SH-SY5Y (cell line): Measurements from ENCODE around the gene FGD4.

ENCODE experiments used
- GATA2 ChIP-seq: IDR thresholded peaks from 2 replicates; pipeline ENCODE4 v1.6.1; 2011; ENCODE audit warnings: mild to moderate bottlenecking, low read depth, low read length
- GATA3 ChIP-seq: IDR thresholded peaks from 2 replicates; pipeline ENCODE4 v1.6.1; 2011; ENCODE audit warnings: low read depth, mild to moderate bottlenecking, low read length, moderate library complexity

Gene FGD4

GRCh38 chr12:32457251-32458025 lies 58.1 kb downstream of the FGD4 start:
- no peak for TF ChIP-seq GATA3
- no peak for TF ChIP-seq GATA2

GRCh38 chr12:32460638-32461037 lies 61.3 kb downstream of the FGD4 start:
- no peak for TF ChIP-seq GATA3
- no peak for TF ChIP-seq GATA2

- TF ChIP-seq GATA2, result no peak
- TF ChIP-seq GATA3, result no peak
Observed at GRCh38 chr12:32462908-32463307, 63.5 kb downstream of the FGD4 start.

DNA sequence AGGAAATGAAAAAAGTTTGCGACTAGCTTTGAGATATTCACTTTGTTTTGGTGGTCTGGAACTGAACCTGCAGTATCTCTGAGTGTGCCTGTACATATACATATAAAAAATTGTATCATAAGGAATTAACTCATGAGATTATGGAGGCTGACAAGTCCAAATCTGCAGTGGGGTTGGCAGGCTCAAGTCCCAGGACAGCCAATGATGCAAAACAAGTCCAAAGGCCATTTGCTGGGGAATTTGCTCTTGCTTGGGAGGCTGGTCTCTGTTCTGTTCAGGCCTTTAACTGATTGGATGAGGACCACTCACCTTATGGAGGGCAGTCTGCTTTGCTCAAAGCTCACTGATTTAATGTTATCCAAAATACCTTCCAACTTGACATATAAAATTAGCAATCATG lies 66.8 kb downstream of the FGD4 start:
- TF ChIP-seq GATA3 (no peak), GATA2 (no peak)

- TF ChIP-seq GATA2, result no peak
- TF ChIP-seq GATA3, result no peak
Observed at GRCh38 chr12:32466986-32467711, 67.8 kb downstream of the FGD4 start.

GRCh38 chr12:32467959-32468863 lies 68.9 kb downstream of the FGD4 start:
- TF ChIP-seq GATA3, result no peak
- TF ChIP-seq GATA2, result no peak

GRCh38 chr12:32470936-32471470 lies 71.6 kb downstream of the FGD4 start:
- TF ChIP-seq GATA3 (no peak), GATA2 (no peak)

DNA sequence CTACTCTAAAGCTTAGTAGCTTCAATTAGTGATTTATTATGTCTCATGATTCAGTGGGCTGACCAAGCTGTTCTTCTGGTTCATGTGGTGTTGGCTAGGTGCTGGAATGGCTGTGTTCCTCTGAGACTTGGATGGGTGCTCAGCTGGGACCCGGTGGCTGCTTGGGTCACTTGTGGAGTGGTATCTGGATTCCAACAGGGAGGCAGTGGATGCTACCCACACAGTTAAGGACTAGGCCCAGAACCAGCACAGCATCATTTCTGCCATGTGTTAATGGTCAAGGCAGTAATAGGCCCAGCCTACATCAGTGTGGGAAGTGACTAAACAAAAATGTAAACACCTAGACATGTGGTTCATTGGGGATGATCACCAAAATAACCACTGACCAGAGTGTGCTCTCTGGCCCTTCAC lies 72.2 kb downstream of the FGD4 start:
- TF ChIP-seq GATA2, result no peak
- no peak for TF ChIP-seq GATA3

- TF ChIP-seq GATA2, result no peak
- no peak for TF ChIP-seq GATA3
Observed at GRCh38 chr12:32475724-32476123, 76.4 kb downstream of the FGD4 start.

- no peak for TF ChIP-seq GATA2
- no peak for TF ChIP-seq GATA3
Observed at GRCh38 chr12:32476446-32476845, 77.1 kb downstream of the FGD4 start.

- TF ChIP-seq GATA2 (no peak), GATA3 (no peak)
Observed at GRCh38 chr12:32477714-32478113, 78.4 kb downstream of the FGD4 start.

- TF ChIP-seq GATA2, result no peak
- TF ChIP-seq GATA3, result no peak
Observed at GRCh38 chr12:32478166-32478565, 78.8 kb downstream of the FGD4 start.

DNA sequence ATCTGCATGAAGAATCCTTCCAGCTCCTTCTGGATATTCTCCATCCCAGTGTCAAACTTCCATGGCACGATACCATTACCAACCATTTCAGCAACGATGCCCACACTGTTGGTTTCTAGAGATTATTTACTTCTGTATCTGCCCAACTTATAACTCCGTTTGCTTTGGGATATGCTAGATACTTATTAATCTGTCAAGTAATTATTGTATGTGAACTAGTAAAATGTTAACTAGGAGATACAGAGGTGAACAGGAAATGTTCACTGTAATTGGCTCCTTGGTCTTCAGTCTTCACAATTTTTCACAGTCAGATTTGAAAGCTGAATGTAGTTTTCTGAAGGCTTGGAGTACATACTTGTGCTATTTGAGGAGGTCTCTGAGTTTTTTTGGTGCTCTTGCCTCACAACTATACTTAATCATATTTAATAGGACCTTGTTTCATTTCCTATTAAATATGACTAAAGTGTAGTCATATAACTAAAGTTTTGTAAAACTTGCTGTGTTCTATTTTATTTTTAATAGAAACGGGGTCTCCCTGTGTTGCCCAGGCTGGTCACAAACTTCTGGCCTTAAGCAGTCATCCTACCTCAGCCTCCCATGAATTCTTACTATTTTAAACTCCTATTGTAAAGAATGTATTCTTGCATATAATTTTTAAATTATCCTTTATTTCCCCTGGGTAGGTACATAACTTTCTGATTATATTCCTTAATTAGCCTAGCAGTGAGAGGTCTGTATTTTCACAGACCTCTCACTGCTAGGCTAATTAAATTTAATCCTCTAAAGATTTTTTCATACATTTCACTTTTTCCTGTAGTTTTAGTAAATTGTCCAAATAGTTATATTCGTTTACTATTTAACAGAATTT lies 79.7 kb downstream of the FGD4 start:
- TF ChIP-seq GATA3, result no peak
- TF ChIP-seq GATA2, result no peak
